Measurements from ENCODE around the gene ITM2B.

ITM2B gene

GRCh38 chr13:48315969-48316650 is 83.1 kb downstream of the ITM2B start:
- DNase-seq, result no peak

GRCh38 chr13:48316826-48317510 is 84.0 kb downstream of the ITM2B start:
- no peak for DNase-seq

GRCh38 chr13:48317511-48318376 is 84.7 kb downstream of the ITM2B start:
- DNase-seq, result no peak

GRCh38 chr13:48318377-48318811 is 85.4 kb downstream of the ITM2B start:
- no peak for DNase-seq

GRCh38 chr13:48318821-48319511 is 86.0 kb downstream of the ITM2B start:
- peak in 1 of 5 experiments; percentile 52 for DNase-seq
